ENCODE measurements around the gene PTPN1.

GRCh38 chr20:50533464-50533863 lies 23.3 kb downstream of the PTPN1 start:
- TF ChIP-seq POLR2AphosphoS5 (IDR thresholded peaks at IDR 0.05; ENCODE audit: low read depth, low read length) (no peak), TAF1 (IDR thresholded peaks at IDR 0.05; ENCODE audit: borderline replicate concordance, insufficient read depth, low read length) (no peak), SIN3A (IDR thresholded peaks at IDR 0.05; ENCODE audit: borderline replicate concordance, insufficient read depth, low read length) (no peak)
